ENCODE results near the gene PER3.

DNA sequence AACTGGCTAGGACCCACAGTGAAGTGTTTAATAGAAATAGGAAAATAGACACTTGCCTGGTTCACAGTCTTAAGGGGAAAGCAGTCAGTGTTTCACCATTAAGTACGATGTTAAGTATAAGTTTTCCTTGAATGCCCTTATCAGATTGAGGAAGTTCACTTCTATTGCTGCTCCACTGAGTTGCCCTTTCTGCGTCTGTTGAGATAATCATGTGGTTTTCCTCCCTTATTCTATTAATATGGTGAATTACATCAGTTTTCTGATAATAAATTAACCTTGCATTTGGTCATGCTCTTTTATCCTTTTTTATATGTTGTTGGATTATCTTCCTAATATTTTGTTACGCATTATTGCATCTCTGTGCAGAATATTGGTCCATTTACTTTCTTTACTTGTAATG lies 47.4 kb downstream of the PER3 start:
- no peak for TF ChIP-seq POLR2A (IDR thresholded peaks at IDR 0.05; ENCODE audit: low read depth, low read length)
- no peak for TF ChIP-seq TAF1 (IDR thresholded peaks at IDR 0.05; ENCODE audit: low read depth, low read length)
- no peak for TF ChIP-seq POLR2AphosphoS5 (IDR thresholded peaks at IDR 0.05; ENCODE audit: low read depth, low read length)
- no peak for TF ChIP-seq SPI1 (IDR thresholded peaks at IDR 0.05; ENCODE audit: low read depth, low read length)

All from GM12891 (cell line).